Stomach (tissue), 9 donors: ENCODE results near the gene USP21. TPM values are rescaled to one million over a fixed set of nuclear protein-coding genes. Genes with fewer than 3 reads are reported as not detected.
"Not testable (repeated sequence)": the region's sequence is repeated elsewhere in the genome, so short reads cannot be mapped to it uniquely, and the experiment has no call there.

Experiments
- DNase-seq, 2 donors: peaks; one replicate each; pipeline versions ENCODE4 v3.0.0 to v3.0.0-alpha.2; 2013 to 2019
- H3K27ac ChIP-seq, 5 donors: fragments of 200-600 bp in 4 of 5; sonication (generic) in 4 of 5; one replicate each; pipeline ENCODE4 v1.5.1; 2013 to 2019; ENCODE audit warnings: mild to moderate bottlenecking in 1 of 5, moderate library complexity in 1 of 5
- H3K27me3 ChIP-seq, 3 donors: fragments of 200-600 bp; sonication (generic); one replicate each; pipeline ENCODE4 v1.5.1; 2017 to 2019; ENCODE audit warnings: mixed run types in 1 of 3
- H3K36me3 ChIP-seq, 4 donors: fragments of 200-600 bp; sonication (generic); 1 replicate in 3 of 4; 2 replicates in 1 of 4; pipeline ENCODE4 v1.5.1; 2016 to 2019
- H3K4me1 ChIP-seq, 4 donors: fragments of 200-600 bp; sonication (generic); one replicate each; pipeline ENCODE4 v1.5.1; 2016 to 2019
- H3K4me3 ChIP-seq, 4 donors: fragments of 200-600 bp; sonication (generic) in 3 of 4; one replicate each; pipeline ENCODE4 v1.5.1; 2016 to 2019; ENCODE audit warnings: mild to moderate bottlenecking in 1 of 4
- H3K9me3 ChIP-seq, 4 donors: fragments of 200-600 bp; sonication (generic); one replicate each; pipeline ENCODE4 v1.5.1; 2016 to 2019
- EP300 ChIP-seq: sonication (generic); formaldehyde crosslinking; IDR thresholded peaks from one replicate; pipeline ENCODE4 v1.6.1; 2017; ENCODE audit warnings: antibody characterized with exemption
- POLR2A ChIP-seq, 4 donors: fragments of 450-650 bp; IDR thresholded peaks; one replicate each; pipeline ENCODE4 v1.6.1; 2016; ENCODE audit warnings: antibody characterized with exemption in 4 of 4, control low read depth in 2 of 4, mild to moderate bottlenecking in 1 of 4, moderate library complexity in 1 of 4
- POLR2AphosphoS5 ChIP-seq, 3 donors: sonication (generic); formaldehyde crosslinking; IDR thresholded peaks; one replicate each; pipeline ENCODE4 v1.6.1; 2016; ENCODE audit warnings: antibody characterized with exemption in 3 of 3
- WGBS, 5 donors: extraction: QIAGEN DNeasy Blood & Tissue Kit in 3 of 5; methylation state at CpG; one replicate each; pipeline versions ENCODE4 v1.1.5 to v1.1.7; 2013 to 2018; 5-methylcytosine and 5-hydroxymethylcytosine counted together
- intact Hi-C: fragments of 100-400 bp; cut with DNase I; formaldehyde crosslinking; loops from one replicate; pipeline ENCODE4 v1.15.1; 2023; ENCODE audit warnings: low total_unique reads
- polyA plus RNA-seq, 3 donors: library from polyadenylated mRNA; stranded (reverse); fragments of 200-250 nt; gene quantifications; one replicate each; pipeline ENCODE4 v1.2.3, GENCODE V29; 2013
- total RNA-seq, 5 donors: library from RNA; depleted of rRNA; stranded (reverse); fragments of >200 nt; gene quantifications; one replicate each; pipeline versions ENCODE4 v1.1.0 to v1.2.3, GENCODE V29; 2014 to 2016
- TF ChIP-seq, protein P1 (sequence below), 7 experiments: fragments of 450-650 bp in 4 of 7; fragments of 200-600 bp in 3 of 7; sonication (generic) in 3 of 7; IDR thresholded peaks; one replicate each; pipeline ENCODE4 v1.5.1; 2016 to 2019; ENCODE audit warnings: antibody characterized with exemption in 7 of 7, control low read depth in 2 of 7, mild to moderate bottlenecking in 1 of 7
- donor health status: healthy with polysubstance abuse.
- donor health status: Bipolar disorder and iron deficiency.
- donor health status: healthy.

Gene USP21
- total and polyA plus RNA-seq, 8 donors: 13.6 to 35.3 (median 19.9) TPM

DNA sequence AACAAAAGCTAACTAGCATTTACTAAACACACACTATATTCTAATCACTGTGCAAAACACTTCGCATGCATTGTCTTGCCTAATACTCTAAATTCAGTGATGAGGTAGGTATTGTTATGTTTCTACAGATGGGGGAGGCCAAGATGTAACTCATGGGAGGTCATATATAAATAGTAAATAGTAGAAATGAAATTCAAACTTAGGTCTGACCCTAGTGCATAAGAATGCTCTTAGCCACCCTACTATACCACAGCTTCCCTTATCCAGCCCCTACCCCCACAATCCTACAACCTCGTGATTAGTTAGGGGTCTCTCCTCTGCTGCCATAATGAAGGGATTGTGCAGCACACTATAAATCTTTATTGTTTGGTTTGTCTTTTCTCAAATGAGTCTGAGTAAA, 44.7 kb upstream of the USP21 start:
- H3K4me3 ChIP-seq: no peak overlapping the region
- H3K27me3 ChIP-seq: no peaks in the 10 kb centered on the region
- DNase-seq: no peak
- peaks cover 37 to 72% (median 55%) of the 10 kb centered on the region in 4 donors for H3K4me1 ChIP-seq
- H3K9me3 ChIP-seq: no peaks in the 10 kb centered on the region
- intact Hi-C loops: no loop called here
- H3K27ac ChIP-seq: no peak overlapping the region
- TF ChIP-seq EP300: no peak
- TF ChIP-seq POLR2AphosphoS5 (IDR thresholded peaks at IDR 0.05): no peak
- TF ChIP-seq, protein P1, sequence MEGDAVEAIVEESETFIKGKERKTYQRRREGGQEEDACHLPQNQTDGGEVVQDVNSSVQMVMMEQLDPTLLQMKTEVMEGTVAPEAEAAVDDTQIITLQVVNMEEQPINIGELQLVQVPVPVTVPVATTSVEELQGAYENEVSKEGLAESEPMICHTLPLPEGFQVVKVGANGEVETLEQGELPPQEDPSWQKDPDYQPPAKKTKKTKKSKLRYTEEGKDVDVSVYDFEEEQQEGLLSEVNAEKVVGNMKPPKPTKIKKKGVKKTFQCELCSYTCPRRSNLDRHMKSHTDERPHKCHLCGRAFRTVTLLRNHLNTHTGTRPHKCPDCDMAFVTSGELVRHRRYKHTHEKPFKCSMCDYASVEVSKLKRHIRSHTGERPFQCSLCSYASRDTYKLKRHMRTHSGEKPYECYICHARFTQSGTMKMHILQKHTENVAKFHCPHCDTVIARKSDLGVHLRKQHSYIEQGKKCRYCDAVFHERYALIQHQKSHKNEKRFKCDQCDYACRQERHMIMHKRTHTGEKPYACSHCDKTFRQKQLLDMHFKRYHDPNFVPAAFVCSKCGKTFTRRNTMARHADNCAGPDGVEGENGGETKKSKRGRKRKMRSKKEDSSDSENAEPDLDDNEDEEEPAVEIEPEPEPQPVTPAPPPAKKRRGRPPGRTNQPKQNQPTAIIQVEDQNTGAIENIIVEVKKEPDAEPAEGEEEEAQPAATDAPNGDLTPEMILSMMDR (IDR thresholded peaks at IDR 0.05): no peak
- TF ChIP-seq POLR2A (IDR thresholded peaks at IDR 0.05): no peak
- H3K36me3 ChIP-seq: peaks cover 0 to 14% (median 10%) of the 10 kb centered on the region in 4 donors
- 76 to 90% (median 84%) methylated on average over 2 of the region's 2 CpGs for WGBS, 5 donors

DNA sequence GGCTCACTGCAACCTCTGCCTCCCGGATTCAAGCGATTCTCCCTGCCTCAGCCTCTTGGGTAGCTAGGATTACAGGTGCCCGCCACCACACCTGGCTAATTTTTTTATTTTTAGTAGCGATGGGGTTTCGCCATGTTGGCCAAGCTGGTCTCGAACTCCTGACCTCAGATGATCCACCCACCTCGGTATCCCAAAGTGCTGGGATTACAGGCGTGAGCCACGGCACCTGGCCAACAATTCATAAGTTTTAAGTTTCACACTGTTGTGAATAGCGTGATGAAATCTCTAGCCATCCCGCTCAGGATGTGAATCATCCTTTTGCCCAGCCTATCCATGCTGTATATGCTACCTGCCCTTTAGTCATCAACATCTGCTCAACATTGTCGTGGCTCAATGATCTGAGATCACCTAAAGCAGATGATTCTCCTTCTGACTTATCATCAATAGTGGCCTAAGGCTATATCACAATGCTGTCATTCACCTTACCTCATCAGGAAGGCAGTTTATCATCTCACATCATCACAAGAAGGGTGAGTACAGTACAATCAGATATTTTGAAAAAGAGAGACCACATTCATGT, 44.1 kb upstream of the USP21 start:
- Histone ChIP-seq H3K36me3 (peaks cover 4 to 13% (median 9%) of the 10 kb centered on the region in 4 donors), H3K27me3 (no peaks in the 10 kb centered on the region), H3K4me3 (no peak overlapping the region), H3K27ac (no peak overlapping the region), H3K9me3 (no peaks in the 10 kb centered on the region), H3K4me1 (peaks cover 43 to 79% (median 62%) of the 10 kb centered on the region in 4 donors)
- intact Hi-C loops: no loop called here
- WGBS, 5 donors: 85 to 93% (median 88%) methylated on average over 12 of the region's 12 CpGs
- no peak for DNase-seq
- TF ChIP-seq EP300: no peak
- TF ChIP-seq POLR2AphosphoS5 (IDR thresholded peaks at IDR 0.05): no peak
- TF ChIP-seq POLR2A (IDR thresholded peaks at IDR 0.05): no peak
- TF ChIP-seq, protein P1 (IDR thresholded peaks at IDR 0.05): no peak

DNA sequence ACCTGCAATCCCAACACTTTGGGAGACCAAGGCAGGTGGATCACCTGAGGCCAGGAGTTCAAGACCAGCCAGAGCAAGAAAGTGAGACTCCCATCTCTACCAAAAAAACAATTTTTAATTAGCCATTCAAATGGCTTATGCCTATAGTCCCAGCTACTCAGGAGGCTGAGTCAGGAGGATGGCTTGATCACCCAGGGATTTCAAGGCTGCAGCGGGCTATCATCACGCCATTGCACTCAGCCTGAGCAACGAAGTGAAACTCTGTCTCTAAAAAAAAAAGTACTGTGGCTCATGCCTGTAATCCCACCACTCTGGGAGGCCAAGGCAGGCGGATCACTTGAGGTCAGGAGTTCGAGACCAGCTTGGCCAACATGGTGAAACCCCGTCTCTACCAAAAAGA, 43.3 kb upstream of the USP21 start:
- intact Hi-C loops, H3K9me3 ChIP-seq: not testable (repeated sequence)
- peaks cover 45 to 86% (median 67%) of the 10 kb centered on the region in 4 donors for H3K4me1 ChIP-seq

DNA sequence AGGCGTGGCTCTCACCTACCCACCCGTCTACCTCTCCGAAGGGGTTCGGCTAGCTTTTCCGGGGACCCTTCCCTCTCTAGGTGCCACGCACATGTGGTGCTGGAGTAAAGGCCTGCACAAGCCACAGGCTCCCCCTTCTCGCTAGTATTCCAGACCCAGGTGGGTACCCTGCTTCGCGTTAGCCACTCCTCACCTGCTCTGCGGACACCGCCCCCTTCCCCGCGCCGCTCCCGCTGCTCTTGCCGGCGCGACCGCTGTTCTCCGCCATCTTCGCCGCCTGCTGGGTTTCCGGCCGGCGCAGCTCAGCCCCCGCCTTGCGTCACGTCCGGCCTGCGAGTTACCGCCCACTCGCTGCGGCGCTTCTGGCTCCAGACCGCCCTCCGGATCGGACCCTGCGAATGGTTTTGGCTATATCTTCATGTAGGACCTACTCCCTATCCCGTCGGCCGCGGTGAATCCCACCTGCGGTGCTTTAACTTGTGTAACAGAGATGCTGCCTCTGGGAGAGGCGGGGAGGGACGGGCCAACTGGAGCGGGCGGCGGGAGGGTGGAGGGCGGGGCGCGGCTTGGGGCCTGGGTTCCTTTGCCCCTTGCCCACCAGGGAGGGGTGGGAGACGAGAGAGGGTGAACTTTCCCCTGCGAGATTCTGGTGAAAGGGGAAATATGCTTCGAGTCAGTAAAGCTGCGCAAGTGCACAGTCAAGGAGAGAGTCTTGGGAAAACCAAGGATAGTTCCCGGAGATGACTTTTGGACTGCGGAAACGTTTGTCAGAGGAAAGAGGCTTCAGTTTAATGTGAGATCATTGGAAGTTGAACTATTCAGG, 41.3 kb upstream of the USP21 start, which contains the start of the genes NIT1 and PFDN2:
Gene NIT1 (plus strand): TSS at position 347 of the 823 bp plus-strand sequence. CDS start 72 bp downstream, at position 419.
Gene PFDN2 (minus strand): TSS at position 279 of the 823 bp plus-strand sequence. CDS start 11 bp downstream, at position 268.
- intact Hi-C loops: no loop called here
- WGBS, 5 donors: 0 to 1% (median 1%) methylated on average over 53 to 58 of the region's 58 CpGs
- DNase-seq: peak; percentile 86 to 97
- Histone ChIP-seq H3K4me1 (peaks cover 45 to 84% (median 63%) of the 10 kb centered on the region in 4 donors), H3K9me3 (no peaks in the 10 kb centered on the region), H3K27me3 (no peaks in the 10 kb centered on the region), H3K4me3 (peak within 1 kb of the TSS; percentile 75 to 100 (median 97)), H3K27ac (peak within 1 kb of the TSS; percentile 90 to 98 (median 96)), H3K36me3 (peaks cover 31 to 39% (median 35%) of the 10 kb centered on the region in 4 donors)
- TF ChIP-seq POLR2A (IDR thresholded peaks at IDR 0.05): peak in 2 of 4 donors; percentile 56 to 73
- TF ChIP-seq EP300: no peak
- TF ChIP-seq POLR2AphosphoS5 (IDR thresholded peaks at IDR 0.05): peak; percentile 86 to 99 (median 97)
- TF ChIP-seq, protein P1 (IDR thresholded peaks at IDR 0.05): no peak

More for the DNA sequence above, 43.3 kb upstream of the USP21 start:
- 87 to 95% (median 91%) methylated on average over 6 of the region's 6 CpGs for WGBS, 5 donors
- H3K27ac ChIP-seq, H3K27me3 ChIP-seq, DNase-seq: not testable (repeated sequence)
- peaks cover 11 to 18% (median 15%) of the 10 kb centered on the region in 4 donors for H3K36me3 ChIP-seq
- H3K4me3 ChIP-seq: peak overlapping the region in 2 of 4 donors; percentile 95 to 100
